Superior temporal gyrus (tissue), 1 donor: ENCODE measurements around the gene PADI1.

Experiments used
- DNase-seq: peaks from one replicate; pipeline ENCODE4 v3.0.0-alpha.2; 2016; ENCODE audit errors: extremely low spot score

Gene PADI1

GRCh38 chr1:17270891-17271765, 66.2 kb downstream of the PADI1 start:
- no peak for DNase-seq

- no peak for DNase-seq
Measured at GRCh38 chr1:17272066-17272465, 67.1 kb downstream of the PADI1 start.

- DNase-seq = no peak
Measured at GRCh38 chr1:17272646-17273045, 67.7 kb downstream of the PADI1 start.

GRCh38 chr1:17273096-17273495, 68.2 kb downstream of the PADI1 start:
- DNase-seq = no peak

- DNase-seq = no peak
Measured at GRCh38 chr1:17274186-17275170, 69.5 kb downstream of the PADI1 start.

GRCh38 chr1:17276568-17276967, 71.6 kb downstream of the PADI1 start:
- no peak for DNase-seq

- DNase-seq = no peak
Measured at GRCh38 chr1:17277511-17278159, 72.7 kb downstream of the PADI1 start.

- no peak for DNase-seq
Measured at GRCh38 chr1:17278996-17279830, 74.3 kb downstream of the PADI1 start.

- no peak for DNase-seq
Measured at GRCh38 chr1:17280436-17280835, 75.5 kb downstream of the PADI1 start.

- no peak for DNase-seq
Measured at GRCh38 chr1:17280894-17281293, 76.0 kb downstream of the PADI1 start.

GRCh38 chr1:17281775-17282181, 76.8 kb downstream of the PADI1 start:
- DNase-seq = no peak

GRCh38 chr1:17282836-17283235, 77.9 kb downstream of the PADI1 start:
- no peak for DNase-seq

GRCh38 chr1:17286646-17287045, 81.7 kb downstream of the PADI1 start:
- DNase-seq = no peak

- DNase-seq = no peak
Measured at GRCh38 chr1:17287130-17287776, 82.3 kb downstream of the PADI1 start.

- no peak for DNase-seq
Measured at GRCh38 chr1:17289721-17290120, 84.8 kb downstream of the PADI1 start.

- DNase-seq = no peak
Measured at GRCh38 chr1:17290553-17290952, 85.6 kb downstream of the PADI1 start.

- DNase-seq = no peak
Measured at GRCh38 chr1:17292299-17293160, 87.6 kb downstream of the PADI1 start.

GRCh38 chr1:17293681-17294425, 88.9 kb downstream of the PADI1 start:
- DNase-seq = no peak

- DNase-seq = no peak
Measured at GRCh38 chr1:17295292-17295691, 90.4 kb downstream of the PADI1 start.
